Measurements from ENCODE around the gene SORCS2.

DNA sequence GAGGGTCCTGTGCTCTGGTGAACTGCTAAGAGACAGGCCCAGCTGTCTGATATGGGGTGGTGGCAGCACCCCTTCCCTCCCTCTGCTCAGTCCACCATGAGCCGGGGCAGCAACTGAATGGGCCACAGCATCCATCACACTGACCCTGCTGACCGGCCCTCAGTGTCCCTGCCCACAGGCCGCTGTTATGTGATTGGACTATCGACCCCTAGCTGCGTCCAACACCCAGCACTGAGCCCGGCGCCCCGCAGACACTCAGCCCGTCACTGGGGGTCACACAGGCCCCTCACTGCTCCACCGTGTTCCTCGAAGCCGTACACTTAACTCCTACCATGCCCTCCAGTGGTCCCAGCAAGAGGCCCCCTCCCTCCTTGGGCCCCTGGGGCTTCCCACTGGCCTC lies 331.2 kb downstream of the SORCS2 start:
- TF ChIP-seq, protein P1, sequence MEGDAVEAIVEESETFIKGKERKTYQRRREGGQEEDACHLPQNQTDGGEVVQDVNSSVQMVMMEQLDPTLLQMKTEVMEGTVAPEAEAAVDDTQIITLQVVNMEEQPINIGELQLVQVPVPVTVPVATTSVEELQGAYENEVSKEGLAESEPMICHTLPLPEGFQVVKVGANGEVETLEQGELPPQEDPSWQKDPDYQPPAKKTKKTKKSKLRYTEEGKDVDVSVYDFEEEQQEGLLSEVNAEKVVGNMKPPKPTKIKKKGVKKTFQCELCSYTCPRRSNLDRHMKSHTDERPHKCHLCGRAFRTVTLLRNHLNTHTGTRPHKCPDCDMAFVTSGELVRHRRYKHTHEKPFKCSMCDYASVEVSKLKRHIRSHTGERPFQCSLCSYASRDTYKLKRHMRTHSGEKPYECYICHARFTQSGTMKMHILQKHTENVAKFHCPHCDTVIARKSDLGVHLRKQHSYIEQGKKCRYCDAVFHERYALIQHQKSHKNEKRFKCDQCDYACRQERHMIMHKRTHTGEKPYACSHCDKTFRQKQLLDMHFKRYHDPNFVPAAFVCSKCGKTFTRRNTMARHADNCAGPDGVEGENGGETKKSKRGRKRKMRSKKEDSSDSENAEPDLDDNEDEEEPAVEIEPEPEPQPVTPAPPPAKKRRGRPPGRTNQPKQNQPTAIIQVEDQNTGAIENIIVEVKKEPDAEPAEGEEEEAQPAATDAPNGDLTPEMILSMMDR (IDR thresholded peaks at IDR 0.05), result no peak
- TF ChIP-seq POLR2A (IDR thresholded peaks at IDR 0.05), result no peak
- no peak for TF ChIP-seq POLR2AphosphoS5 (IDR thresholded peaks at IDR 0.05)

All from prostate gland (tissue), 2 donors.